Esophagus squamous epithelium (tissue), 5 donors: ENCODE measurements around the gene ERVK3-1. TPM values are rescaled to one million over a fixed set of nuclear protein-coding genes. Genes with fewer than 3 reads are reported as not detected.
"Not testable (repeated sequence)": the region's sequence is repeated elsewhere in the genome, so short reads cannot be mapped to it uniquely, and the experiment has no call there.

Source experiments
- DNase-seq: peaks from one replicate; lab custom pipeline; 2025; lab: John Stamatoyannopoulos, UW
- H3K27ac ChIP-seq, 4 donors: fragments of 200-600 bp; sonication (generic); one replicate each; pipeline ENCODE4 v1.5.1; 2016 to 2019; ENCODE audit warnings: mild to moderate bottlenecking in 1 of 4
- H3K27me3 ChIP-seq, 4 donors: fragments of 200-600 bp; sonication (generic); 1 replicate in 3 of 4; 2 replicates in 1 of 4; pipeline versions ENCODE4 v1.5.1 to v1.6.0; 2017 to 2021; ENCODE audit warnings: antibody characterized with exemption in 1 of 4
- H3K36me3 ChIP-seq, 3 donors: fragments of 200-600 bp; sonication (generic); one replicate each; pipeline ENCODE4 v1.5.1; 2016 to 2019
- H3K4me1 ChIP-seq, 3 donors: fragments of 200-600 bp; sonication (generic); one replicate each; pipeline ENCODE4 v1.5.1; 2017 to 2019
- H3K4me3 ChIP-seq, 4 donors: fragments of 200-600 bp; sonication (generic); 1 replicate in 3 of 4; 2 replicates in 1 of 4; pipeline ENCODE4 v1.5.1; 2016 to 2019; ENCODE audit warnings: mild to moderate bottlenecking in 2 of 4, moderate library complexity in 1 of 4
- H3K9me3 ChIP-seq, 3 donors: fragments of 200-600 bp; sonication (generic); one replicate each; pipeline ENCODE4 v1.5.1; 2016 to 2019
- CTCF ChIP-seq, 6 experiments: fragments of 450-650 bp in 4 of 6; fragments of 200-600 bp in 2 of 6; sonication (generic) in 2 of 6; IDR thresholded peaks; one replicate each; pipeline ENCODE4 v1.5.1; 2016 to 2019; ENCODE audit warnings: antibody characterized with exemption in 6 of 6, mild to moderate bottlenecking in 4 of 6, moderate library complexity in 4 of 6
- POLR2A ChIP-seq, 4 donors: fragments of 450-650 bp; IDR thresholded peaks; one replicate each; pipeline ENCODE4 v1.6.1; 2017; ENCODE audit warnings: antibody characterized with exemption in 4 of 4, mild to moderate bottlenecking in 4 of 4, moderate library complexity in 3 of 4
- WGBS, 2 donors: methylation state at CpG; one replicate each; pipeline ENCODE4 v1.1.5; 2018; 5-methylcytosine and 5-hydroxymethylcytosine counted together
- intact Hi-C: fragments of 100-400 bp; cut with DNase I; formaldehyde crosslinking; loops from one replicate; pipeline ENCODE4 v1.15.0; 2022
- total RNA-seq, 4 donors: library from RNA; depleted of rRNA; stranded (reverse); fragments of >200 nt; gene quantifications; one replicate each; pipeline ENCODE4 v1.1.0, GENCODE V29; 2016
- donor health status: DM: yes; HTN: yes; CAD: no.

ERVK3-1 gene
- total RNA-seq = 10 to 100 TPM; 24.7 to 42.0 (median 38.0) TPM

- peaks cover 0 to 56% (median 0%) of the 10 kb centered on the region in 3 donors for H3K36me3 ChIP-seq
- 0 to 1% methylated on average over 39 to 47 of the region's 55 CpGs for WGBS, 2 donors
- intact Hi-C loops = no loop called here
- H3K4me3 ChIP-seq = peak within 1 kb of the TSS; percentile 61 to 94 (median 86)
- H3K4me1 ChIP-seq = peaks cover 6 to 35% (median 15%) of the 10 kb centered on the region in 3 donors
- TF ChIP-seq POLR2A (IDR thresholded peaks at IDR 0.05) (peak in 3 of 4 donors; percentile 31 to 82 (median 71)), CTCF (IDR thresholded peaks at IDR 0.05) (peak in 4 of 6 experiments; percentile 21 to 52 (median 41))
- peak; percentile 92 for DNase-seq
- H3K9me3 ChIP-seq = no peaks in the 10 kb centered on the region
- no peaks in the 10 kb centered on the region for H3K27me3 ChIP-seq
- peak within 1 kb of the TSS; percentile 80 to 96 (median 92) for H3K27ac ChIP-seq
Measured at GRCh38 chr19:58305065-58305931, at the start of gene ERVK3-1. Gene ERVK3-1 (plus strand): TSS chr19:58305377. CDS start chr19:58312169, 6,792 bp downstream.

GRCh38 chr19:58258259-58258658 is 46.9 kb upstream of the ERVK3-1 start:
- Histone ChIP-seq H3K4me3 (peak overlapping the region in 1 of 4 donors; percentile 19), H3K36me3 (peaks cover 14 to 100% (median 32%) of the 10 kb centered on the region in 3 donors), H3K9me3 (peaks cover 38 to 100% (median 99%) of the 10 kb centered on the region in 3 donors)
- H3K27me3 ChIP-seq, H3K4me1 ChIP-seq, H3K27ac ChIP-seq, intact Hi-C loops, DNase-seq: not testable (repeated sequence)
- 78% methylated on average over 2 of the region's 4 CpGs; no CpG with 5 or more reads in 1 of the 2 donors for WGBS, 2 donors

GRCh38 chr19:58261600-58261967 is 43.6 kb upstream of the ERVK3-1 start:
- H3K36me3 ChIP-seq = peaks cover 7 to 99% (median 21%) of the 10 kb centered on the region in 3 donors
- H3K4me3 ChIP-seq = peak overlapping the region in 1 of 4 donors; percentile 2
- H3K27me3 ChIP-seq = no peaks in the 10 kb centered on the region
- H3K27ac ChIP-seq = no peak overlapping the region
- H3K9me3 ChIP-seq = peaks cover 43 to 100% (median 100%) of the 10 kb centered on the region in 3 donors
- 90 to 92% methylated on average over 3 of the region's 3 CpGs for WGBS, 2 donors
- H3K4me1 ChIP-seq = no peaks in the 10 kb centered on the region
- TF ChIP-seq CTCF (IDR thresholded peaks at IDR 0.05) (no peak), POLR2A (IDR thresholded peaks at IDR 0.05) (no peak)
- intact Hi-C loops = no loop called here
- no peak for DNase-seq

GRCh38 chr19:58261968-58262921 is 42.9 kb upstream of the ERVK3-1 start:
- Histone ChIP-seq H3K4me1 (no peaks in the 10 kb centered on the region), H3K27me3 (no peaks in the 10 kb centered on the region), H3K9me3 (peaks cover 43 to 100% (median 100%) of the 10 kb centered on the region in 3 donors), H3K4me3 (peak overlapping the region in 1 of 4 donors; percentile 2), H3K27ac (no peak overlapping the region), H3K36me3 (peaks cover 2 to 99% (median 21%) of the 10 kb centered on the region in 3 donors)
- no peak for DNase-seq
- TF ChIP-seq CTCF (IDR thresholded peaks at IDR 0.05) (no peak), POLR2A (IDR thresholded peaks at IDR 0.05) (no peak)
- intact Hi-C loops = no loop called here
- 91 to 94% methylated on average over 18 to 19 of the region's 19 CpGs for WGBS, 2 donors

- intact Hi-C loops = no loop called here
- no peak for DNase-seq
Measured at GRCh38 chr19:58262922-58263296, 42.3 kb upstream of the ERVK3-1 start.

More at GRCh38 chr19:58262922-58263296, 42.3 kb upstream of the ERVK3-1 start:
- Histone ChIP-seq H3K36me3 (peaks cover 0 to 99% (median 21%) of the 10 kb centered on the region in 3 donors), H3K9me3 (peaks cover 43 to 100% (median 99%) of the 10 kb centered on the region in 3 donors), H3K27me3 (no peaks in the 10 kb centered on the region), H3K4me1 (no peaks in the 10 kb centered on the region), H3K27ac (no peak overlapping the region), H3K4me3 (peak overlapping the region in 1 of 4 donors; percentile 26)
- WGBS, 2 donors = 95 to 100% methylated on average over 7 of the region's 7 CpGs
- TF ChIP-seq CTCF (IDR thresholded peaks at IDR 0.05) (no peak), POLR2A (IDR thresholded peaks at IDR 0.05) (no peak)
